ENCODE results near the gene MRPL18. TPM values are rescaled to one million over a fixed set of nuclear protein-coding genes. Genes with fewer than 3 reads are reported as not detected.
A peak's percentile ranks its signal among the peaks of the same experiment; 100 is the strongest.

Gene MRPL18
- total and polyA plus RNA-seq, 2 of the 8 experiments (the other 6 are each of a cell fraction or from before 2014, with no cell fraction given) = 58.7 to 79.8 TPM

DNA sequence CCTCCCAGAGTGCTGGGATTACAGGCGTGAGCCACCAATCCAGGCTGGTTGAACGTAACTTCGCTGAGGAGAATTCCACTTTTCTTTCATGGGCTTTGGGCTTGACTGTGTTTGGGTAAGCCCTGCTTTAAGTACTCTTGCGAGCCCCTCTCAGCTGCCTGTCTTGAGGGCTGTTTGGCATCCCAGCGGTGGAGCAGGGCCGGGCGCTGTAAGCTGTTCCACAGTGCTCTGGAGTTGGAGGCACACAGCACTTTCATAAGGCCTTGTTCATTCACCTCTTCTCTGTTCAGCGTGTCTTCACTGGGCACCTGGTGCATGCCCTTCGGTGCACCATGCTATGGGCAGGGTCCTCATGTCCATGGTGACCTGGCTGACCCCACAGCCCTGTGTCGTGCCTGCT, 31.5 kb downstream of the MRPL18 start:
- H3K79me2 ChIP-seq (ENCODE audit: control insufficient read depth in 1 of 2, insufficient read depth in 2 of 2, low read length in 2 of 2) = no peaks in the 10 kb centered on the region
- FAIRE-seq (no peak), DNase-seq (ENCODE audit: low read depth in 1 of 2, low spot score in 2 of 2) (no peak)
- H4K91ac ChIP-seq (replicated peaks; ENCODE audit: insufficient read length, low read length) = no peak overlapping the region
- no peak overlapping the region for H3K4me2 ChIP-seq (ENCODE audit: insufficient read depth in 1 of 2, low read depth in 2 of 2, low read length in 2 of 2)
- no peaks in the 10 kb centered on the region for H3K9me3 ChIP-seq (ENCODE audit: insufficient read depth in 2 of 2, low read depth in 1 of 2, low read length in 1 of 2)
- no peak overlapping the region for H4K8ac ChIP-seq (ENCODE audit: extremely low read depth, insufficient read depth, low read length)
- H2AFZ ChIP-seq (ENCODE audit: low read length) = no peak overlapping the region
- H4K5ac ChIP-seq (ENCODE audit: insufficient read length, low read depth, low read length) = no peak overlapping the region
- no peak overlapping the region for H2BK120ac ChIP-seq (replicated peaks; ENCODE audit: low read depth, low read length)
- no peak overlapping the region for H3K4ac ChIP-seq (replicated peaks; ENCODE audit: insufficient read length, low read depth, low read length)
- no peaks in the 10 kb centered on the region for H3K36me3 ChIP-seq (ENCODE audit: control insufficient read depth in 2 of 4, insufficient read depth in 4 of 4, low read length in 3 of 4)
- no peak overlapping the region for H3K27ac ChIP-seq (ENCODE audit: low read depth, low read length)
- H3K79me1 ChIP-seq (ENCODE audit: low read depth, low read length) = no peaks in the 10 kb centered on the region
- no peak overlapping the region for H2BK15ac ChIP-seq (ENCODE audit: low read length)
- no peak overlapping the region for H3K4me3 ChIP-seq (ENCODE audit: extremely low read depth in 1 of 4, insufficient read depth in 2 of 4, low read depth in 3 of 4, low read length in 4 of 4)
- CTCF ChIA-PET (ENCODE audit: partially characterized antibody) = interaction anchor here (0.9 to 2.1 kb wide), 3 partner anchors 10 to 16 kb away, joined by 3 to 14 read pairs (median 6); no protein-coding TSS in a partner anchor
- no peaks in the 10 kb centered on the region for H3K23me2 ChIP-seq (ENCODE audit: low read depth, low read length)
- POLR2A ChIA-PET (ENCODE audit: partially characterized antibody) = interaction anchor here (0.8 to 1.5 kb wide), 2 partner anchors 31 to 49 kb away, joined by 3 to 7 read pairs; partner anchors contain the start of gene MRPL18
- H3K14ac ChIP-seq (ENCODE audit: insufficient read length) = no peak overlapping the region
- H2BK12ac ChIP-seq (ENCODE audit: low read depth, low read length) = peak overlapping the region; percentile 17; the same call in 1 of the 2 replicates
- WGBS, 2 experiments (ENCODE audit: extremely low coverage in 1 of 2, insufficient coverage in 1 of 2, insufficient read length in 1 of 2, insufficient replicate concordance in 2 of 2, low coverage in 1 of 2, low lambda C conversion rate in 2 of 2, missing lambda C conversion rate in 1 of 2) = 89% methylated on average over 10 of the region's 10 CpGs; no CpG with 5 or more reads in 1 of the 2 experiments
- no peak overlapping the region; the same call in 1 of the 2 replicates for H2AK5ac ChIP-seq (ENCODE audit: low read depth, low read length)
- H3K27me3 ChIP-seq (replicated peaks in 1 of 4; ENCODE audit: control insufficient read depth in 3 of 4, extremely low read depth in 1 of 4, insufficient read depth in 3 of 4, low read length in 3 of 4) = no peaks in the 10 kb centered on the region
- H2BK5ac ChIP-seq (ENCODE audit: low read depth, low read length) = no peak overlapping the region
- H3K9ac ChIP-seq (replicated peaks in 1 of 4; ENCODE audit: extremely low read depth in 1 of 4, low read depth in 3 of 4, low read length in 3 of 4) = no peak overlapping the region
- no peak overlapping the region for H2BK20ac ChIP-seq (ENCODE audit: low read length)
- no peak overlapping the region for H3K56ac ChIP-seq (replicated peaks; ENCODE audit: insufficient read length, low read depth, low read length)
- peaks cover 0 to 2% of the 10 kb centered on the region in 2 experiments for H4K20me1 ChIP-seq (replicated peaks in 1 of 2; ENCODE audit: control insufficient read depth in 1 of 2, insufficient read depth in 2 of 2, low read length in 2 of 2)
- peaks cover 0 to 11% (median 5%) of the 10 kb centered on the region in 4 experiments; a peak in 5 of 7 replicates for H3K4me1 ChIP-seq (replicated peaks in 1 of 4; ENCODE audit: control insufficient read depth in 3 of 4, insufficient read depth in 4 of 4, low read length in 3 of 4)
- no peak overlapping the region for H3K23ac ChIP-seq (ENCODE audit: insufficient read length)
- H3K18ac ChIP-seq (ENCODE audit: extremely low read depth, low read length) = no peak overlapping the region
- TF ChIP-seq CREB1 (IDR thresholded peaks at IDR 0.05) (no peak), KDM5A (IDR thresholded peaks at IDR 0.05; ENCODE audit: low read length) (no peak), CTBP2 (IDR thresholded peaks at IDR 0.05; ENCODE audit: borderline replicate concordance, insufficient read depth, insufficient read length, low read length) (no peak), RFX5 (IDR thresholded peaks at IDR 0.05; ENCODE audit: borderline replicate concordance, low read depth, low read length) (no peak), SUZ12 (IDR thresholded peaks at IDR 0.05; ENCODE audit: low read length) (no peak), TAF7 (optimal IDR thresholded peaks at IDR 0.05; ENCODE audit: borderline replicate concordance, low read depth, low read length) (no peak), YY1 (IDR thresholded peaks at IDR 0.05; ENCODE audit: low read depth, low read length) (no peak), GTF2F1 (IDR thresholded peaks at IDR 0.05; ENCODE audit: borderline replicate concordance, low read depth, low read length) (no peak), CEBPB (IDR thresholded peaks at IDR 0.05; ENCODE audit: low read depth, low read length) (no peak), MAX (IDR thresholded peaks at IDR 0.05) (no peak), MAFK (IDR thresholded peaks at IDR 0.05; ENCODE audit: low read depth, low read length) (no peak), NANOG (IDR thresholded peaks at IDR 0.05; ENCODE audit: insufficient read depth, low read depth, low read length, poor library complexity, severe bottlenecking) (no peak), RNF2 (IDR thresholded peaks at IDR 0.05; ENCODE audit: borderline replicate concordance, low read depth, low read length, missing control alignments, poor library complexity, severe bottlenecking) (no peak), RBBP5 (IDR thresholded peaks at IDR 0.05; ENCODE audit: borderline replicate concordance, low read depth, low read length) (no peak)

Measured in H1 (cell line).